Inferior parietal cortex (tissue), 1 donor: Measurements from ENCODE around the gene ZNF787.

Experiments
- DNase-seq: peaks from one replicate; pipeline ENCODE4 v3.0.0-alpha.2; 2016; ENCODE audit errors: extremely low spot score

Gene ZNF787

DNA sequence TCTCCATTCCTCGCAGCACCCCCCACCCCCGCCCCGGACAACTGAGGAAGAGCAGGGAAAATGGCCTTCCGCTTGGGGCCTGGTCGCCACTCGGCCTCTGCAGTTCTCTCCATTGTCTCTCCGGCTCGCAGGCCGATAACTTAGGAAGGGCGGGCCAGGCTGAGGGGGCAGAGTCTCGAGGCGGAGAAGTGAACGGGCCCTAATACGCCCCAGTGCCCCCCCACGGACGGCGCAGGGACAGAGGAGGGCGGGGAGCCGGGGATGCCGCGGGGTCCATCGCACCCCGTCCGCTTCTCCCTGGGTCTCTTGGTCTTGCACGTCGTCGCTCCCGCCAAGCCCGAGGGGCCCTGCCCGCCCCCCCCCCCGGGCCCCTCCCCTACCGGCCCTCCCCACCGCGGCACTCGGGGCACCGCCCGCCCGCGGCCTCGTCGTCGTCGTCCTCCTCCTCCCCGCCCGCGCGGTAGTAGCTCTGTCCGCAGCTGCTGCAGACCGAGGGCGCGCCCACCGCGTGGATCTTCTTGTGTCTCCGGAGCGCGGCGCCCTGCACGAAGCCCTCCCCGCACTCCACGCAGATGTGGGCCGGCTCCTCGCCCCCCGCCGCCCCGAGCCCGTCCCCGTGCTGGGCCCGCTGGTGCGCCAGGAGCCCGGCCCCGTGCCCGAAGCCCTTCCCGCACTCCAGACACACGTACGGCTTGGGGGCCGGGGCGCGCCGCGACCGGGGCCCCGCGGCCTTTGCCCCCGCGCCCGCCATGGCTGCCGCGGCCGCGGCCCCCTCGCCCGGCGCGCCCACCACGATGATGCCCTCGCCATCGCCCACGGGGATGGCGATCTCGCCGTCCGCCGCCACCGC, 33.2 kb downstream of the ZNF787 start:
- no peak for DNase-seq

DNA sequence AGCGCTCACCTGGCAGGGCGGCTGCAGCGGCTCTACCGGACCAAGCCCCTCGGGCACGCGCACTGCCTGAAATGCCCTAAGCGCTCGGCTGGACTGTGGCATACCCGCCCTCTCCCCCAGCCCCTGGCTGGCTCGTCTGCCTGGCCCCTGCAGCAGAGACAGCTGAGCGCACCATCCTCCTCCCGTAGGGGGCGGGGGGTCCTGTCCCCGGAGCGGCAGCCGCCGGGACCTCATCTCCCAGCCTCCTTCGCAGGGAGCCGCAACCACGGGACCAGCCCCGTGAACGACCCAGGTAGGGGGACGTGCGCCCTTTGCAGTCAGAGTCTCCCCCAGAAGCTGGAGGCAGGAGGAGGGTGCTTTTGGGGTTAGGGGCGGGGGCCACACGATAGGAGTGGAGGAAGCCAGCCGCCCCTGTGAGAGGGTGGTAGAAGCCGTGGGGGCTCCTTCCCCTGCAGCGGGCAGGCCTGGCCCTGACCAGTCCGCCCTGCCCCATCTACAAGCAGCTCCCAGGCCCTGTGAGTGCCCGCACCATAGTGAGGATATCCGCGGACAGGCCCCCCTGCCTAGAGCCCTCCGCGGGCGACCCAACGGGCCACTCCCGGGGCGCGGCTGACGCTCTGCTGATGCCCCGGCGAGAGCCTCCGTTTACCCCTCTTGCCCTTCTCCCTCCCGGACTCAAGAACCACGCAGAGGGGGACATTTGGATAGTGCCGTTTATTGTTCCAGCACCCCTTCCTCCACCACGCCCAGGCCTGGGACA, 34.2 kb downstream of the ZNF787 start:
- DNase-seq = no peak

DNA sequence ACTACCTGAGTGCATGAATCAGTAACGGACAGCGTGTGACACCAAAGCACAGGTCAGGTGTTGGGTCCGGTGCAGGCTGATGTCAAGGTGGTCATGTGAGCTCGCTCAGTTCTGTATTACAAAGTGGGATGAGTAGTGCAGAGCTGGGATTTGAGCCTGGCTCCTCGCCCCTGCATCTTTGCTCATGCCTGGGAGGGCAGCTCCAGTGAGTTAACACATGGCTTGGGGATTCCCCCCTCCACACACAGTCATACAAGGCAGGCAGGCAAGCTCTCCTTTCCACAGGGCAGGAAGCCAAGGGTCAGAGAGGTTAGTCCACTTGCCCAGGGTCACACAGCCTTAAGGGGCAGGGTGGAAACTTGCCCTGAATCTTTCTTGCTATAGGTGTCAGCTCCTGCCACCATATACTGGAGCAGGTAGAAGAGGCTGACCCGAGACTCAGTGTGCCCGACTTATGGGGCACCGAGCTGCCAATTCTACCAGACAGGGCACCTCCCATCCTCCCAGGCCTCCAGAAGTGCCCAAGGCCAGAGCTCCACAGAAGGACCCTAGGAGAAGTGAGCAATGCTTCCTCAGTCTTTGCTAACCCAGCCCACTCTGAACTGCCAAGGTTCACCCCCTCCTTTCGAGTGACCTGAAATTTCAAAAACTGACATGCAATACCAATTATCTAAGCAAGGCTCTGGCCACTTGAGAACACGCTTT, 35.4 kb downstream of the ZNF787 start:
- DNase-seq = no peak

DNA sequence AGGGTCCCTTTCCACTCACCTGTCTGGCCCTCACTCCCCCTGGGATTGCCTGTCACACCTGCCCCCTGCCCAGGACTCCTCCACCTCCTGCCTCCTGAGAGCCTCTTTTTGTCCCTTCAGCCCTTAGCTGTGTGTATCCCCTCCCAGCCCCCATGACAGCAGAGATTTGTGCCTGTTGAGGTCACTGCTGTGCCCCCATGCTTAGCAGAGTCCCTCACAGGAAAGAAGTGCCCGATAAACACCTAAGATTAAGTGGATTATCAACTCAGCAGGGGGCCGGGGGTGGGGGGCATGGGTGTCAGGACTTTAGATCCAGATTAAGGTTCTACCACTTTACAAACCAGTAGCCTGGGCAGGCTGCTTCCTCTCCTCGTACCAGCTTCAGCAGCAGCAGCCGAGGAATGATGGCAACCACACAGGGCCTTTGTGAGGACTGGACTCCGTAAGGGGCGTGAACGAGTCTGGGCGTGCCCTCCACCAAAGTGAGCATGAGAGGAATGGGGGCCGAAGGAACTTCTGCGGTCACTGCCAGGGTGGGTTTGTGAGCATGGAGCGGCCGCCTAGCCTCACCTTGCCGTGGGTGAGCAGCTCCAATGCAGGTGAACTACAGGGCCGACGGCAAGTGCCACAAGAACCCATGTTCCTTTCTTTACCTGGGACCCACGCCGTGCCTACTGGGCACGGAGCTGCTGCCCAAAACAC, 36.1 kb downstream of the ZNF787 start:
- no peak for DNase-seq

DNA sequence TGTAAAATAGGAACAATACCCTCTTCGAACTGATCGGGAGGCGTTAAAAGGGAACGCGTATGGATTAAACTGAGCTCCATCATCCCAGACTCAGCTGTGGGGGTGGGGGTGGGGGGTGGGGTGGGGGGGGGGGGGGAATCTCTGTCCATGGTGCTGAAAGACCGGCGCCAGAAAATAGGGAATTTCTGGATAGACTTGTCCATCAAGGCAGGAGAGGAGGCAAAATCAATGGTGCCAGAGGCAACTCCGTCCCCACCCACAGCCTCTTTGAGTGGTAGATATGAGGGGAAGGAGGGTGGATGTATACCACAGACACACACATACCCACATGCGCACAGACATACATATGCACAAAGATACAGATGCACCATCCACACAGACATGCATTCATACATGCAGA, 37.4 kb downstream of the ZNF787 start:
- DNase-seq = no peak

DNA sequence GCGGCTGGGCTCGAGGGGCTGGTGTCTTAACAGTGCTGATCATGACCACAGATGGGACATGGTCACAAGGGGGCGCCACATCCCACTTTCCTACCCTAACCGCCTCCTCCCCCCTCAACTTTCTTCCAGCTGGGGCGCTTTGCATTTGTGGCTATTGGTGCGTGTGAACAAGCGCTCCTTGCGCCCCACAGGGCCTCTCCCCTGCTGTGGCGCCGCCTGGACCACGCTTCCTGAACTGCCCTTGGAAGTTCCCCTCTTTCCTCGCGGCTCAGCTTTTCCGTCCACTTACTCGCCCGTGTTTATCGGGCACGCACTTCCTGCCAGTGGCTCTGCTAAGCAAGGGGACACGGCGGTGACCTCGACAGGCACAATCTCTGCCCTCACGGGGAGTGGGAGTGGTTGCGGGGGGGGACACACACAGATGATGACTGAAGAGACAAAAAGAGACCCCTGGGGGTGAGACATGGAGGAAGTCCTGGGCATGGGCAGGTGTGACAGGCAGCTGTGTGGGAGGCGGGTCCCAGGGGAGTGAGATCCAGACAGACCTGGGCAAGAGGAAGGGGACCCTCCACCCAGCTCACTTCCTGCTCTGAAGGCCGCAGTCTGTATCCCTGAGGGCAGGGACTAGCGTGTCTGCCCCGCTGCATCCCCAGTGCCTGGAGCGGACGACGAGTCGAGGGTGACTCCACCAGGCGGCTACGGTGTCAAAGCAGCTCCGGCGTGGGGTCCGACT, 40.3 kb downstream of the ZNF787 start:
- DNase-seq = peak; percentile 62

DNA sequence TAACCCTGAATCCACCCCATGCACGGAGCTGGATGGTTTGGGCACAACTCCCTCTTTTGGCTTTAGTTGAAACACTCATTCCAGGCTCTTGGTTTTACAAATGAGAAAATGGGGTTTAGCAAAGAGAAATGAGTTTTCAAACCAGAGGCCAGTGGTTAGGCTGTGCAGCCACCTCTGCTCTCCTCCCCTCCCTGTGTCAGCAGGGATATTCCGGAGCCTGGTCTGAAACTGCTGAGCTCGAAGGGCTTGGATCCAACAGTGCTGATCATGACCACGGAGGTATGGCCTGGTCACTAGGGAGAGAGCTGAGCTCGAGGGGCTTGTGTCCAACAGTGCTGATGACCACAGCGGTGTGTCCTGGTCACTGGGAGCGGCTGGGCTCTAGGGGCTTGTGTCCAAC, 41.5 kb downstream of the ZNF787 start:
- no peak for DNase-seq

DNA sequence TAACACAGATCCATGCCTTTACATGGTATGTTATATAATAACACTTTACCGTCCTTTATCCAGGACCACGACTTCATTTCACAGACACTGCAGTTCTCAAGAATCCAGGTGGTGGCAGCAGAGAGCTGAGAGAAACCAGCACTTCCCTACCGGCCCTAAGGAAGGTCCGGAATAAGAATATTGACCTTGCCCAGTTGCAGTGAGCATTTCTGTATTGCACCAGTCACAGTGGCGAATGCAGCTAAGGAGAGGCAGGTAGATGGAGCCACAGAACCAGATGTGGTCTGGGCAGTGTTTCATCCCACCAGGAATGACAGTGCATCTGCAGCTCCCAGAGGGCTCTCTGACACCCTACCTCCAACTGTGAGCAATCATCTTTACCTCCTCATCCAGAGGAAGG, 44.6 kb downstream of the ZNF787 start:
- DNase-seq = peak; percentile 58

DNA sequence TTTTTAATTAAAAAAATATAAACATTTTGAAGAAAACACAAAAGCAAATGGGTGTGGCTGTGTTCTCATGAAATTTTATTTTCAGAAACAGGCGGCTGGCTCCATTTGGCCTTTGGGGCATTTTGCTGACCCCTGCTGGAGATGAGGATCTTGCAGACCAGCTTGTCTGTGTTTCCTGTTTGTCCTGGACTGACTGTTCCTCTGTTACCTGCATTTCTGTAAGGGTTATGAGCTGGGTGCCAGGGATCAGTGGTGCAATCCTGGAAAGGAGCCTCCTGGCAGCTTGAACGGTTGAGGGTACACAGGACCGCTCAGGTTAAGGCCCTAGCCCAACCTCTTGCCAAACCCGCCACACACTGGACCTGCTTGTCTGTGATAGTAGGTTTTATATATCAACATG, 49.9 kb downstream of the ZNF787 start:
- DNase-seq = no peak

DNA sequence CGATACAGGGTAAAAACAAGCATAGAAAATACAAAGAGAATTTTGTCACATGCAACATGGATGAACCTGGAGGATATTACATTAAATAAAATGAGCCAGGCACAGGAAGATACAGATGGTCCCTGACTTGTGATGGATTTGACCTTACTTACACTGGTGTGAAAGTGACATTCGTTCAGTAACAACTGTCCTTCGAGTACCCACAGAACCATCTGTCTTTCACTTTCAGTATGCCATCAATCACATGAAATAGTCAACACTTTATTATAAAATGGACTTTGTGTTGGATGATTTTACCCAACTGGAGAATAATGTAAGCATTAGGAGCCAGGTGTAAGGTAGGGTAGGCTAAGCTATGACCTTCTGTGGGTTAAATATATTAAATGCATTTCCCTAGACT, 51.5 kb downstream of the ZNF787 start:
- no peak for DNase-seq

DNA sequence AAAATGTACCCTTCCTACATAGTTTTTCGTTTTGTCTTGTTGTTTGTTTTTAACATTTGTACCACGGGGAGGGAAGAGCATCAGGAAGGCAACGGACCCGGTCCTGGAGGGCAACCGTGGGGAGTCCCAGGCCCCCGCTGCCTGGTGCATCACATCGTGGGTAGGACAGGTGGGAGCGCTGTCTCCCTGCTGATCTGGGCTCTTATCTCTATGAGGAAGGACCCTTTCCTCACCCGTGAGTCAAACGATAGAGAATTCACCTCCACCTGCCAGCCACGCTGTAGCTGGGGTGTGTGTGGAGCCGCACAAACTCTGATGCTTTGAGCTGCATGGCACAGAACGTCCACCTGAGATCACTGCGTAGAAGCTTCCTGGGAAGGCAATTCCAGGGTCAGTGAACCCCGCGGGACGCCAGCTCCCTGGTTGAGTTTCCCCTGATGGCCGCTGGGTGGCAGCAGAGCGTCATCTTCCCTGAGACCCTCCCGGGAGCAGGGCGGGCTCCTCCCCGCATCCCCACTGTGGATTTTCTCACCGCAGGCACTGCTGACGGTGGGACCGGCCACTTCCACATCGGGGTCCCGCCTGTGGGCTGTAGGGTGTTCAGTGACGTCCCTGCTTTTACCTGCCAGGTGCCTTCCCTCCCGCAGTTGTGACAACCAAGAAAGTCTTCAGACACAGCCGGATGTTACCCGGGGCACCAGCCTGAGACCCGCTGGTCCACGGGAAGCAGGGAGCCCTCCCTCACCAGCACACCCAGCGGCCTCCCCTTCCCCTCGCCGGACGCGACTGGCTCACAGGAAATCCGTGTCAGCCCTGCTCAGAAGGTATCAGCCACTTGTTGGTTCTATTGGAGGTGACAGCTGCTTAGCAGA, 54.7 kb downstream of the ZNF787 start:
- DNase-seq = peak; percentile 69

DNA sequence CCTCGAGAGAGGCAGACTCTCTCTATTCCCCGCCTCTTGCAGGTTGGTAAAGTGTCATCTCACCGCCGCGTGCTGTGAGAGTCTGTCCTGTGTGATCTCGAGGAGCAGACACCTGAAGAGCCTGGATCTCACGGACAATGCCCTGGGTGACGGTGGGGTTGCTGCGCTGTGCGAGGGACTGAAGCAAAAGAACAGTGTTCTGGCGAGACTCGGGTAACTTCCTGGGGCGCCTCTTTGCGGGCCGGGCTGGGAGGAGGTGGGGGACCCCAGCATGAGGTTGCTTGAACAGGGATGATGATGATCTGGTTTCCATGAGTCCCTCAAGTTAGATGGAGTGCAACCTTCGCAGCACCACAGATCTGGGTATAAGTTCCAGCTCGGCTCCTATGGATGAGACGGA, 67.5 kb downstream of the ZNF787 start:
- DNase-seq = no peak
